B cell (primary cell): ENCODE measurements around the gene MUC4. TPM values are rescaled to one million over a fixed set of nuclear protein-coding genes. Genes with fewer than 3 reads are reported as not detected.
"Not testable (repeated sequence)": the region's sequence is repeated elsewhere in the genome, so short reads cannot be mapped to it uniquely, and the experiment has no call there.

Source experiments
- ATAC-seq: fragments of 200-7000 bp; cut with Tn5 transposase; one replicate; pipeline ENCODE4 v1.10.0; 2021; ENCODE audit warnings: low read depth, mild to moderate bottlenecking, moderate number of reproducible peaks, moderate library complexity
- CTCF ChIA-PET: fragments of 350-600 bp; sonication (Branson Sonifier 250); formaldehyde crosslinking; loops from one replicate; lab custom pipeline; 2021; ENCODE audit warnings: antibody characterized with exemption, inconsistent platforms; lab: Charles Lee
- POLR2A ChIA-PET: fragments of 350-600 bp; sonication (Branson Sonifier 250); formaldehyde crosslinking; loops from one replicate; lab custom pipeline; 2021; ENCODE audit warnings: antibody characterized with exemption; lab: Charles Lee
- DNase-seq: peaks from one replicate; pipeline ENCODE4 v3.0.0; 2013
- H2AFZ ChIP-seq: 2 replicates; pipeline ENCODE4 v1.6.1; 2012; ENCODE audit warnings: mild to moderate bottlenecking, low read depth, low read length; ENCODE audit not compliant: insufficient read depth, poor library complexity, severe bottlenecking
- H3K27ac ChIP-seq, 2 donors: 1 replicate in 1 of 2; 2 replicates in 1 of 2; pipeline ENCODE4 v1.5.1; 2012 to 2013; ENCODE audit warnings: low read length in 2 of 2, mild to moderate bottlenecking in 2 of 2, moderate library complexity in 1 of 2
- H3K27me3 ChIP-seq, 4 experiments: fragments of 200-600 bp in 1 of 4; sonication (generic) in 1 of 4; replicated peaks in 1 of 4; 1 replicate in 2 of 4; 2 replicates in 2 of 4; pipeline versions ENCODE4 v1.6.1 to v1.7.0; 2013 to 2016; ENCODE audit warnings: low read length in 3 of 4, mild to moderate bottlenecking in 2 of 4, mixed read lengths in 1 of 4, moderate library complexity in 1 of 4; ENCODE audit not compliant: insufficient read depth in 4 of 4, control insufficient read depth in 3 of 4; ENCODE audit errors: control extremely low read depth in 1 of 4
- H3K36me3 ChIP-seq, 2 experiments: replicated peaks in 1 of 2; 1 replicate in 1 of 2; 2 replicates in 1 of 2; pipeline versions ENCODE4 v1.6.1 to v1.7.1; 2013; ENCODE audit warnings: low read length in 1 of 2; ENCODE audit not compliant: insufficient read depth in 2 of 2, control insufficient read depth in 1 of 2; ENCODE audit errors: control extremely low read depth in 1 of 2, extremely low read depth in 1 of 2
- H3K4me1 ChIP-seq, 2 donors: fragments of 200-600 bp in 1 of 2; sonication (generic) in 1 of 2; 1 replicate in 1 of 2; 2 replicates in 1 of 2; pipeline versions ENCODE4 v1.5.1 to v1.6.1; 2013 to 2017; ENCODE audit warnings: low read length in 2 of 2; ENCODE audit not compliant: control insufficient read depth in 2 of 2, insufficient read depth in 2 of 2
- H3K4me2 ChIP-seq: replicated peaks from 2 replicates; pipeline ENCODE3; 2012; ENCODE audit warnings: mild to moderate bottlenecking, low read depth, low read length; ENCODE audit not compliant: poor library complexity, severe bottlenecking
- H3K4me3 ChIP-seq, 5 experiments: fragments of 200-600 bp in 1 of 5; sonication (generic) in 1 of 5; 1 replicate in 3 of 5; 2 replicates in 2 of 5; pipeline versions ENCODE4 v1.5.1 to v1.7.0; 2011 to 2016; ENCODE audit warnings: low read length in 4 of 5, mild to moderate bottlenecking in 4 of 5, low read depth in 2 of 5, control low read depth in 1 of 5, moderate library complexity in 1 of 5; ENCODE audit not compliant: insufficient read depth in 1 of 5; ENCODE audit errors: control extremely low read depth in 1 of 5, extremely low read depth in 1 of 5
- H3K79me2 ChIP-seq: fragments of 200-600 bp; sonication (generic); one replicate; pipeline ENCODE4 v1.6.0; 2016; ENCODE audit warnings: low read length; ENCODE audit not compliant: control insufficient read depth, insufficient read depth
- H3K9ac ChIP-seq: fragments of 200-600 bp; sonication (generic); 2 replicates; pipeline ENCODE4 v1.6.1; 2017; ENCODE audit warnings: mild to moderate bottlenecking, low read length, moderate library complexity
- H3K9me3 ChIP-seq, 3 donors: one replicate each; pipeline versions ENCODE4 v1.6.1 to v1.7.1; 2013; ENCODE audit warnings: low read length in 2 of 3; ENCODE audit not compliant: control insufficient read depth in 2 of 3, insufficient read depth in 1 of 3; ENCODE audit errors: control extremely low read depth in 1 of 3
- H4K20me1 ChIP-seq: 2 replicates; pipeline ENCODE4 v1.6.0; 2012; ENCODE audit warnings: mild to moderate bottlenecking, low read length; ENCODE audit not compliant: insufficient read depth, control insufficient read depth, poor library complexity, severe bottlenecking
- H3K27ac Mint-ChIP-seq: one replicate; pipeline ENCODE4 v1.8.0; 2021; ENCODE audit warnings: mixed read lengths
- H3K27me3 Mint-ChIP-seq: one replicate; pipeline ENCODE4 v1.8.0; 2021; ENCODE audit warnings: mixed read lengths
- H3K4me1 Mint-ChIP-seq: one replicate; pipeline ENCODE4 v1.8.0; 2021; ENCODE audit warnings: mixed read lengths
- H3K4me3 Mint-ChIP-seq: one replicate; pipeline ENCODE4 v1.8.0; 2021; ENCODE audit warnings: mixed read lengths
- H3K9me3 Mint-ChIP-seq: one replicate; pipeline ENCODE4 v1.8.0; 2022; ENCODE audit warnings: mixed read lengths; ENCODE audit not compliant: insufficient read depth
- EZH2 ChIP-seq: IDR thresholded peaks from 2 replicates; pipeline ENCODE4 v1.6.1; 2012; ENCODE audit warnings: borderline replicate concordance, low read depth, mild to moderate bottlenecking, moderate library complexity, low read length; ENCODE audit not compliant: insufficient read depth, poor library complexity, severe bottlenecking
- WGBS: methylation state at CpG from one replicate; pipeline ENCODE4 v1.1.5; 2013; ENCODE audit warnings: missing lambda C conversion rate; ENCODE audit not compliant: insufficient coverage; 5-methylcytosine and 5-hydroxymethylcytosine counted together
- intact Hi-C: fragments of 100-400 bp; cut with micrococcal nuclease; formaldehyde crosslinking; loops from one replicate; pipeline ENCODE4 v1.10.0; 2022
- polyA plus RNA-seq: library from polyadenylated mRNA; depleted of rRNA; stranded (reverse); fragments of >200 nt; gene quantifications from 2 replicates; pipeline ENCODE4 v1.2.3, GENCODE V29; 2012
- total RNA-seq, 2 donors: library from RNA; stranded (reverse); fragments of 120-200 nt in 1 of 2; gene quantifications; 1 replicate in 1 of 2; 2 replicates in 1 of 2; pipeline versions ENCODE4 v1.2.3 to v1.2.4, GENCODE V29; 2013 to 2022
- TF ChIP-seq, protein P1 (sequence below): fragments of 200-600 bp; IDR thresholded peaks from one replicate; pipeline ENCODE4 v1.8.0; 2022; ENCODE audit warnings: antibody characterized with exemption, mild to moderate bottlenecking

MUC4 gene
- total and polyA plus RNA-seq, 2 donors (not counting 1 experiment from before 2014, with no cell fraction given) = 0.22 to 1.2 TPM

GRCh38 chr3:195739561-195740111 lies 72.1 kb downstream of the MUC4 start:
- ChIA-PET POLR2A (no interaction called here), CTCF (no interaction called here)
- intact Hi-C loops = no loop called here
- Histone ChIP-seq H3K4me1 (no peaks in the 10 kb centered on the region), H2AFZ (no peak overlapping the region), H3K9ac (no peak overlapping the region), H3K27ac (no peak overlapping the region), H3K4me2 (no peak overlapping the region), H3K36me3 (no peaks in the 10 kb centered on the region), H3K79me2 (no peaks in the 10 kb centered on the region), H3K9me3 (peaks cover 0 to 6% (median 0%) of the 10 kb centered on the region in 3 donors), H4K20me1 (no peaks in the 10 kb centered on the region), H3K4me3 (no peak overlapping the region), H3K27me3 (no peaks in the 10 kb centered on the region)
- DNase-seq (no peak), ATAC-seq (no peak)
- 89% methylated on average over 10 of the region's 13 CpGs for WGBS
- Mint-ChIP-seq H3K4me1 (no peaks in the 10 kb centered on the region), H3K27ac (no peak overlapping the region), H3K27me3 (peaks cover 6% of the 10 kb centered on the region), H3K9me3 (no peaks in the 10 kb centered on the region), H3K4me3 (no peak overlapping the region)
- TF ChIP-seq, protein P1, sequence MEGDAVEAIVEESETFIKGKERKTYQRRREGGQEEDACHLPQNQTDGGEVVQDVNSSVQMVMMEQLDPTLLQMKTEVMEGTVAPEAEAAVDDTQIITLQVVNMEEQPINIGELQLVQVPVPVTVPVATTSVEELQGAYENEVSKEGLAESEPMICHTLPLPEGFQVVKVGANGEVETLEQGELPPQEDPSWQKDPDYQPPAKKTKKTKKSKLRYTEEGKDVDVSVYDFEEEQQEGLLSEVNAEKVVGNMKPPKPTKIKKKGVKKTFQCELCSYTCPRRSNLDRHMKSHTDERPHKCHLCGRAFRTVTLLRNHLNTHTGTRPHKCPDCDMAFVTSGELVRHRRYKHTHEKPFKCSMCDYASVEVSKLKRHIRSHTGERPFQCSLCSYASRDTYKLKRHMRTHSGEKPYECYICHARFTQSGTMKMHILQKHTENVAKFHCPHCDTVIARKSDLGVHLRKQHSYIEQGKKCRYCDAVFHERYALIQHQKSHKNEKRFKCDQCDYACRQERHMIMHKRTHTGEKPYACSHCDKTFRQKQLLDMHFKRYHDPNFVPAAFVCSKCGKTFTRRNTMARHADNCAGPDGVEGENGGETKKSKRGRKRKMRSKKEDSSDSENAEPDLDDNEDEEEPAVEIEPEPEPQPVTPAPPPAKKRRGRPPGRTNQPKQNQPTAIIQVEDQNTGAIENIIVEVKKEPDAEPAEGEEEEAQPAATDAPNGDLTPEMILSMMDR = no peak
- no peak for TF ChIP-seq EZH2

DNA sequence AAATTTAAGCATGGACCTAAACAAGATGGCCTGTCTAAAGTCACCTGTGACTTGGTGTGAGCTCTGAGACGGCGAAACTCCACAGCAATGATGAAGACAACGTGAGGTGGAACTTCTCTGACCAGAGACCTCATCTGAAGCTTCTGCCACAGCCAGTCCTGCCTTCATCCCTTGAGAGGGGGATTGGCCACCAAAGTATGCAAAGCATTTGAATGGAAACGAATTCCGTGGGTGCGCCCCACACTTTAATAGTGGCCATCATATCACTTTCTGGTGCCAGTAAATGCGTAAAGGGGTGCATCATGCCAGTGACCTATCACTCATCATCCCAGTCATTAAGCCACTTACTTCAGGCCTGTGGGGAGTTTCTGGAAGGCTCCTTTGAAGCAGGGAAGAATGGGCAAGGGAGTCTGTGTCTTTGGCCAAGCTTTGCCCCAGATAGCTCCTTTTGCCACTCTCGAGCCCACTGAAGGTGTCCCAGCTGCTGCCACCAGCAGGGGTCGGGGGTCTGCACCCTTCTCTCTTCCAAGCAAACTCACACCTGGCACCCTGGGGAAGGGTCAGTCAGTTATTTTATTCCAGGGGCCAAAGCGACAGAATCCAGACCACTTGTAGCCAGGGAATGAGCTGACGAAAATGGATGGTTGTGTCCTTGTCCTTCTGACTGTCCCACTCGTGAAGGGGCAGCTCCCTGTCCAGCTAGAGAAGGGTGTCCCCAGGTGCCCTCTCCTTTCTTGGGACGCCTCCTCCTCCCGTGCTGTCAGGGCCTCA lies 73.3 kb downstream of the MUC4 start:
- no peaks in the 10 kb centered on the region for H3K9me3 Mint-ChIP-seq
- 93% methylated on average over 13 of the region's 14 CpGs for WGBS
- TF ChIP-seq, protein P1 = no peak
- no peak for TF ChIP-seq EZH2
- Histone ChIP-seq H3K4me3 (no peak overlapping the region), H2AFZ (no peak overlapping the region), H3K27me3 (no peaks in the 10 kb centered on the region), H3K4me2 (no peak overlapping the region), H3K27ac (no peak overlapping the region), H3K9ac (no peak overlapping the region), H3K9me3 (peaks cover 0 to 6% (median 0%) of the 10 kb centered on the region in 3 donors), H4K20me1 (no peaks in the 10 kb centered on the region), H3K4me1 (no peaks in the 10 kb centered on the region), H3K36me3 (no peaks in the 10 kb centered on the region), H3K79me2 (no peaks in the 10 kb centered on the region)
- H3K4me3 Mint-ChIP-seq = no peak overlapping the region
- ATAC-seq (no peak), DNase-seq (no peak)
- CTCF ChIA-PET = interaction anchor here (1.3 kb wide), 1 partner anchor 9 kb away, joined by 3 read pairs; no protein-coding TSS in a partner anchor
- peaks cover 6% of the 10 kb centered on the region for H3K27me3 Mint-ChIP-seq
- intact Hi-C loops = no loop called here
- H3K27ac Mint-ChIP-seq = no peak overlapping the region
- POLR2A ChIA-PET = no interaction called here
- no peaks in the 10 kb centered on the region for H3K4me1 Mint-ChIP-seq

DNA sequence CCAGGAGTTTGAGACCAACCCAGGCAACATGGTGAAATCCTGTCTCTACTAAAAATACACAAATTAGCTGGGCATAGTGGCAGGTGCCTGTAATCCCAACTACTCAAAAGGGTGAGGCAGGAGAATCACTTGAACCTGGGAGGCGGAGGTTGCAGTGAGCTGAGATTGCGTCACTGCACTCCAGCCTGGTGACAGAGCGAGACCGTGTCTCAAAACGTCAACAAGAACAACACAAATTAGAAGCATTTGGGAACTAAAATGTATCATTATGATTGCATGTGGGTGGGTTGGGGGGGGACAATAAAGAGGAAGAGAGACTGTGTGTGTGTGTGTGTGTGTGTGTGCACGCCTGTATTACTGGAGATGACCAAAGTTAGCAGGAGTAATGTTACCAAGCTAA lies 73.9 kb downstream of the MUC4 start:
- H3K27me3 ChIP-seq, H4K20me1 ChIP-seq, H3K9ac ChIP-seq, H3K4me1 Mint-ChIP-seq, H3K9me3 ChIP-seq, H3K27me3 Mint-ChIP-seq, H3K27ac ChIP-seq, intact Hi-C loops, H3K4me3 ChIP-seq, H3K4me1 ChIP-seq, H3K4me2 ChIP-seq, H3K4me3 Mint-ChIP-seq, POLR2A ChIA-PET, H3K9me3 Mint-ChIP-seq, H3K79me2 ChIP-seq, ATAC-seq, H2AFZ ChIP-seq, DNase-seq, H3K27ac Mint-ChIP-seq, H3K36me3 ChIP-seq: not testable (repeated sequence)
- 75% methylated on average over 6 of the region's 6 CpGs for WGBS
- CTCF ChIA-PET = interaction anchor here (1.3 kb wide), 1 partner anchor 9 kb away, joined by 3 read pairs; no protein-coding TSS in a partner anchor
